GM12865 (cell line): Measurements from ENCODE around the gene OR51A7.

Experiments
- DNase-seq: peaks from one replicate; pipeline ENCODE4 v3.0.0; 2010; ENCODE audit warnings: low read depth
- H3K4me3 ChIP-seq: 2 replicates; pipeline ENCODE4 v1.5.1; 2011; ENCODE audit warnings: mild to moderate bottlenecking, low read depth, low read length, control low read depth
- CTCF ChIP-seq: IDR thresholded peaks from 2 replicates; pipeline ENCODE4 v1.5.1; 2011; ENCODE audit warnings: low read length, control low read depth, low read depth, inconsistent platforms; ENCODE audit not compliant: insufficient read depth; ENCODE audit errors: missing control alignments

Gene OR51A7

GRCh38 chr11:4919250-4919649 lies 15.7 kb downstream of the OR51A7 start, which contains the start of gene OR51G2:
OR51G2 (minus strand) TSS chr11:4919350; CDS start chr11:4915663, 3,687 bp downstream.
- DNase-seq = no peak
- no peak for TF ChIP-seq CTCF
- H3K4me3 ChIP-seq = no peak within 1 kb of the TSS

GRCh38 chr11:4921796-4922195 lies 18.2 kb downstream of the OR51A7 start:
- DNase-seq = no peak
- TF ChIP-seq CTCF = no peak

GRCh38 chr11:4922304-4922703 lies 18.7 kb downstream of the OR51A7 start:
- H3K4me3 ChIP-seq = no peak overlapping the region
- no peak for DNase-seq
- no peak for TF ChIP-seq CTCF

More at GRCh38 chr11:4921796-4922195, 18.2 kb downstream of the OR51A7 start:
- no peak overlapping the region for H3K4me3 ChIP-seq

- no peak within 1 kb of the TSS for H3K4me3 ChIP-seq
- TF ChIP-seq CTCF = no peak
- DNase-seq = no peak
These were observed 20.7 kb downstream of the OR51A7 start, which contains the start of gene OR51G1 for GRCh38 chr11:4924239-4924638. OR51G1 (minus strand) TSS chr11:4924339; CDS start chr11:4924339, 0 bp downstream.

GRCh38 chr11:4926608-4927007 lies 23.0 kb downstream of the OR51A7 start:
- no peak for TF ChIP-seq CTCF
- no peak for DNase-seq
- H3K4me3 ChIP-seq = no peak overlapping the region

- DNase-seq = no peak
- TF ChIP-seq CTCF = no peak
- no peak overlapping the region for H3K4me3 ChIP-seq
These were observed 29.2 kb downstream of the OR51A7 start for GRCh38 chr11:4932751-4933150.

GRCh38 chr11:4936745-4937144 lies 33.2 kb downstream of the OR51A7 start:
- H3K4me3 ChIP-seq = no peak overlapping the region
- no peak for DNase-seq
- TF ChIP-seq CTCF = no peak
